GM19463 (cell line): Measurements from ENCODE around the gene RGL2.
"Not testable (repeated sequence)": the region's sequence is repeated elsewhere in the genome, so short reads cannot be mapped to it uniquely, and the experiment has no call there.

ENCODE experiments used
- ATAC-seq: cut with Tn5 transposase; IDR thresholded peaks from one replicate; pipeline ENCODE4 v1.9.1; 2021; ENCODE audit warnings: mild to moderate bottlenecking, moderate library complexity; ENCODE audit not compliant: unreplicated experiment

Gene RGL2

DNA sequence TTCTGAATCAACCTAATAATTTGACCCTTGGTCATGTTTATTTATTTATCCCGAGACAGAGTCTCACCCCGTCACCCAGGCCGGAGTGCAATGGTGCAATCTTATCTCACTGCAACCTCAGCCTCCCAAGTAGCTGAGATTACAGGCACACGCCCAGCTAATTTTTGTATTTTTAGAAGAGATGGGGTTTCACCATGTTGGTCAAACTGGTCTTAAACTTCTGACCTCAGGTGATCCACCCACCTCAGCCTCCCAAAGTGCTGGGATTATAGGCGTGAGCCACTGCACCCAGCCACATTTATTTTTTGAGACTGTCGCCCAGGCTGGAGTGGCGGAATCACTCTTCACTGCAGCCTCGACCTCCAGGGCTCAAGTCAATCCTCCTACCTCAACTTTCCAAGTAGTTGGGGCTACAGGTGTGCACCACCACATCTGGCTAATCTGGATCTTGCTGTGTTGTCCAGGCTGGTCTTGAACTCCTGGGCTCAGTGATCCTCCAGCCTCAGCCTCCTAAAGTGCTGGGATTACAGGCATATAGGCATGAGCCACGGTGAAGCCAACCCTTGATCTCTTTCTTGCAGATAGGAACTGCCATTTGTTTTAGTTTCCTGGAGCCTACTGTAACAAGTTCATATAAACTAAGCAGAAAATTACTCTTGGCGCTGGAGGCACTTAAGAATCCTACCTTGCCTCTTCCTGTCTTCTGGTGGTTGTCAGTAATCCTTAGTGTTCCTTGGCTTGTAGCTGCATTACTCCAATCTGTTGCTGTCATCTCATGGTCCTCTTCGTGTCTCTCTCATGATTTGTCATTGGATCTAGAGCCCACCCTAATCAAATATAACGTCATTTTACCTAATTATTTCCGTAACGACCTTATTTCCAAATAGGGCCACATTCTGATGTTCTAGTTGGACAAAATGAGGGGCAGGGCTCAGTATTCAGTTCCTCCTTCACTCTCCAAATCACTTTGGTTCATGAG is 24.5 kb downstream of the RGL2 start:
- ATAC-seq, result no peak

- no peak for ATAC-seq
These were observed 25.4 kb downstream of the RGL2 start for GRCh38 chr6:33273129-33273923.

GRCh38 chr6:33272275-33273128 is 26.2 kb downstream of the RGL2 start:
- ATAC-seq, result peak; percentile 2

- ATAC-seq, result peak; percentile 87
These were observed 27.1 kb downstream of the RGL2 start, which contains the start of the genes RPS18 and VPS52 for GRCh38 chr6:33271468-33272274. RPS18 (plus strand) TSS chr6:33272075; CDS start chr6:33272120, 45 bp downstream. VPS52 (minus strand) TSS chr6:33271876; CDS start chr6:33271675, 201 bp downstream.

DNA sequence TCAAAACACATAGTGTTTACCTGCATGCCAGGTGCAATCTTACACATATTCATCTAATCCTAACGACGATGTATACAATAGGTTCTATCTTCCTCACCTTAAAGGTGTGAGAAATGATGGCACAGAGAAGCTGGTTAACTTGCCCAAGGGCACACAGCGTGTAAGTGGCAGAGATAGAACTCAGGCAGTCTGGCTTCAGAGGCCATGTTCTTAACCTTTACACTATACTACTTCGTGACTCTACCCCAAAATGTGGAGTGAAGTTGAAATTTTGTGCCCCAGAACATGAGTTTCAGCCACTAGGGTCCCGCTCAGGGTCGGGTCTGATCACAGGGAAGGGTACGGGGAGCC is 27.6 kb downstream of the RGL2 start:
- no peak for ATAC-seq

- ATAC-seq, result no peak
These were observed 34.7 kb downstream of the RGL2 start for GRCh38 chr6:33264015-33264414.

- ATAC-seq, result not testable (repeated sequence)
These were observed 36.3 kb downstream of the RGL2 start for GRCh38 chr6:33262490-33262889.

DNA sequence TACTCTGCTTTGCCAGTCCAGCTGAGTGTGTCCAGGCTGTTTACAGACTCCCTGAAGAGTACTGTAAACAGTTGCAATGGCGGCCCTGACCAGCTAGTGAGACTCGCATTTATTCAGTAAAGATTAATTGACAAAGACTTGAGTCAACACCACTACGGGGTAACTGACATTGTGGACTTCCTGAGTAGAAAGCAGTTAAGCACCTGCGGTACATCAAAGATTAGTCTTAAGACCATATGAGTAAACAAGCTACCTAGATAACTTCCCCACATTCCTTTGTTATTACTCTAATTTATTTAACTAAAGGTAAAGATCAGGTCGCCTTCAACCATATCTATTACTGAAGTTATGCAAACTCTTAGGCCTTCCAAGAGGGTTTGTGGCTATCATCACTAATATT is 39.7 kb downstream of the RGL2 start:
- no peak for ATAC-seq

DNA sequence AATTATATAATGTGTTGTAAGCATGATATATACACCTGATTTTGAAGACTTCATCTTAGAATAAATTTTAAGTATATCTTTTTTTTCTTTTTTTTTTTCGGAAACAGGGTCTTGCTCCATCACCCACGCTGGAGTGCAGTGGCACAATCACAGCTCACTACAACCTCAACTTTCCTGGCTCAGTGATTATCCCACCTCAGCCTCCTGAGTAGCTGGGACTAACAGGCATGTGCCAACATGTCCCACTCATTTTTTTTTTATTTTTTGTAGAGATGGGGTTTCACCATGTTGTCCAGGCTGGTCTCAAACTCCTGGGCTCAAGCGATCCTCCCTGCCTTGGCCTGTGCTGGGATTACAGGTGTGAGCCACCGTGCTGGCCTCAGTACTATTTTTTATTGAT is 44.2 kb downstream of the RGL2 start:
- ATAC-seq, result no peak

DNA sequence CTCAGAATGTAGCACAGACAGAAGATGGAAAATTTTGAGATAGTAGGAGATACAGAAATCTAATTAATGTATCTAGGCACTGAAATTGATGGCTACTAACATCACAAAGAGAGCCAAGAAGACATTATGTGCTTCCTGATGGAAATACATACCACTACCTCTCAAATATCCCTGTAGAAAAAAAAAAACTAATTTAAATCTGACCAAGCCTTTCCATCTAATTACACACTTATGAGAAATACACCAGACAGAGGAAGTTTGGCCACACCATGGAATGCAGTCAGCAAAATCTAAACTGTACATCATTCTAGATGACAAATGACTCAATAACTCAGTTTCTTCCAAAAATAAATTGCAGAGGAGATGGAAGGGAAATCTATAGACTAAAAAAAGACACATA is 46.0 kb downstream of the RGL2 start:
- no peak for ATAC-seq

DNA sequence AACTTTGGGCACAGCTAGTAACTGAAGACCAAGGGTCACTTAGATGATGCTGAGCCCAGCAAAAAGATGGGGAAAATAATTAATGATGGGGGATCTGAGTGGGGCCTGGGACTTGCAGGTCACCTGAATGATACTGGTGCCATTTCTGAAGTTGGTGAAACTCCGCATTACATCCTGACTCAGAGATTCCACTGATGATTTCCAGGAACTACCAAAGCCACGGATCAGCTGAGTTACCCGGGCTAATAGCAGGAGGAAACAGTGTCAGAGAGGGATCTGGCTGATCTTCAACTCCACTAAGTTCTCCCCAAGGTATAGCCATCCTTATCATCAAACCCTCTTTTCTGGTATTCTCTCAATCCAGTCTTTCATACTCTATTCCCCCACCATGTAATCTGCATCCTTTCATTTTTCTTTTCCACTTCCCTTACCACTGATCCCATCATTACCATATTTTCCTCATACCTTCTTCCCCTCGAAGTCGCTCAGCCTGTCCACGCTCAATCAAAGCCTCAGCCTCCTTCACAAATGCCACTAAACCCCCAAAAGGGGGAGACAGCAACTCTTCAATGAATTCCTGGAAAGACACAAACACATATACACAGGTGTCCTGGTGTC is 47.2 kb downstream of the RGL2 start:
- no peak for ATAC-seq

DNA sequence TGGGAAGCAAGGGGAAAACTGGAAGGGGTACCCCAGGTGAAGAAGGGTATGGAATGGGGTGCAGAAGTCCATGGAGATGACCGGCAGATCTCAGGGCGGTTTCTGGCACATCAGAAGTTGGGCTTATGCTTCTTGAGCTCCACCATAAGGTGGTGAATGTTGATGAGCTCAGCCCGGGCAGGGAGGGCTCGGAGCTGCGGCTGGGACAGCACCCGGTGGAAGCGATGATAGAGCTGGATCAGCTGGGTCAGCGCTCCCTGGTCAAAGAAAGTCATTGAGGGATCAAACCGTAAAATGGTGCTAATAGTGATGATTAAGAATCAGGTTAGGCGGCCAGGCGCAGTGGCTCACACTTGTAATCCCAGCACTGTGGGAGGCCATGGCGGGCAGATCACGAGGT is 48.0 kb downstream of the RGL2 start:
- no peak for ATAC-seq

DNA sequence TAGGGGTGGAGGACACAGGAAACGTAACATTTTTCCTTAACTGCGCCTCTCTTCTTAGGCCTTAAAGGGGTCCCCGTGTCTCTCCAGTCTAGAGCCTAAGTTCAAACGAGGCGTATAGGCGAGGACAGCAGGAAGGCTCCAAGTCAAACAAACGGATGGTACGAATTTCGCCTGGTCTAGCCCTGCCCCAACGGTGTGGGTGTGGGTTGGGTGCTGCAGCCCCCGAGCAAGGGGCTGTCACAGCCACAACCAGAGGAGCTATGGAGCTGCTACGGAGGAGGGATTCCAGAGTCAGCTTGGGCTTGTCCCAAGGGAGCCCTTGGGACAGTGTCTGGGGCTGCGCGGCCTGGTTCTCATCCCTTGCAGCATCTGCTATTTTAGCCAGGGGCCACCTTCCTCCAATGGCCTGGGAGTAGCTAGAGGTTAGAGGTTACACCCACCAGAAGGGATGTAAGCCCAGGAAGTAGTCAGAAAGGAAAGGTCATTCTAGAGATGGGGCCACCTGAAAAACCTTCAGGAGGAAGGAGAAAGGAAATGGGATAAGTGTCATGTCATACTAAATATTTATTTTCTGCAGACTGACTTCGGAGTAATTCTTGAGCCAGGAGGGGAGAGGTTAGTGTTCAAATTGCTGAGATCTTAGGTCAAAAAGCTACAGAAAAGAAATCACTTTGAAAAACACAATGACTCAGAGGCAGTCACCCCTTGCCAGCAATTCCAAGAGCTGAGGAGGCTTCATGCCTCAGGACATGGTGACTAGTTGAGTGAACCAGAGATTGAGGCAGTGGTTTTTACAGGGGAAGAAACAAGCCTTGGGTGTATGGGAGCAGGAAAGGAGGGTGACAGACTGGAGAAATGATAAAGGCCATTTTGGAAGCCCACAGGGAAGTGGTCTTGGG is 48.8 kb downstream of the RGL2 start:
- no peak for ATAC-seq

DNA sequence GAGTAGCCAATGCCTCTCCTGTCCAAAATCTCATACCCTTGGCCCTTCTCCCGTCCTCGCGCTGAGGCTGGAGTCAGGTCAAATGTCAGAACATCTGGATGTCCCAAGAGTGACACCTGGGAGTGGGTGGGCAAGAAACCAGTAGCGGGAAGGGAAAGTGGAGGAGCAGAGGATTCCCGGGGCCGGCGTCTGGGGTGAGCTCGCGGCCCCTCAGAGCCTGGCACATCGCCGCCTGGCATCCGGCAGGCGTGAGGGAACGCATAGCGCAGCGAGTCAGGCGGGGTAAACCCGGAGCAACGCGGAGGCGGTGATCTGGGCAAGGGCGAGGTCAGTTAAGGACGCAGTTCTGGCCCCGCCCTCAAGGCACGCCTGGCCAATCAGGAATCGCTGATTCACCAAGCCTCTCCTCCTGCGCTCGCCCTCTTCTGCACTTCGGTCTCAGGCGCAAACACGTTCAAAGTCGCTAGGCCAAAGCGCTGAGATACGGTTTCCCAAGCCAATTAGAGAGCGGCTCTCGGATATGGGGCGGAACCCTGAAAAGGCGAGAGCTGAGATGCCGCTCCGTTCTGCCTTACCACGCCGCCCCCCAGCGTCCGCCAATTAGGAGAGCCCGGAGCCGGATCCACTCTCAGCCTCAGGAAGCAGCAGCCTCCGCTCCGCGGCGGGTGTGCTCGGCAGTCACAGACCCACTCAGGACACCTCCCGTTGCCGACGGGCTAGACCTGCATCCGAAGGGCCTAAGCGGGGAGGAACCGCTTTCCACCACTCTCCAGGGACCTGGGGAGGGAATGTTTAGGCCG is 49.6 kb downstream of the RGL2 start:
- ATAC-seq, result peak; percentile 85

DNA sequence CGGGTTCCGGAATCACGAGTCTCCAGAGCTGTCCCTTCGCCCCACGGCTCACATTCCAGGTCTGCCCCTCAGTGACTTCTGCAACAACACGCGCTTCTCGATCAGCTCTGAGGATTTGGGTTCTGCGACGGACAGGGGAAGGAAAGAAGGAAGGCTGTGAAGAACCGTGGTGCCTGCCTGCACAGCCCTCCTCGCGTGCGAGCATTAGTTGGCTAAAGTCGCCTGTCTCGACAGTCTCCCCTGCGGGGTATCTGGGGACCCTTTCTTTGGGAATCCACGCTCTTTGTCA is 50.2 kb downstream of the RGL2 start:
- no peak for ATAC-seq

GRCh38 chr6:33247977-33248642 is 50.6 kb downstream of the RGL2 start:
- no peak for ATAC-seq

DNA sequence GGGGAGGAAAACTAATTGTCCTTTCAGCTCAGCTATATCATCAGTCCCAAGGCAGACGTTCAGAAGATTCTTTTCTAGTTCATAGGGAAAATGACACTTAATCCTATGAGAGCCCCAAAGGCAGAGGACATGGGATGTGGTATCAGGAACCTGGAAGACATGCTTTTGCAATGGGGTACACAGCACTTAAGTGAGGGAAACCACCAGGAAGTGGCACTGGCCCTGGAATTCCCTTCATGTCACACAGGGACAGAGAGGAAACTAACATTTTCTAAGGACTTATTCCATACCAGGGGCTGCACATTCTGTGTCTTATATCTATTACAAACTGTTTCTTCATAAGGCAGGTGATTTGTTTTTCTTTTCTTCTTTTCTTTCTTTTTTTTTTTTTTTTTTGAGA is 55.3 kb downstream of the RGL2 start:
- no peak for ATAC-seq
